Panc1 (cell line): Measurements from ENCODE around the gene ANKRA2. TPM values are rescaled to one million over a fixed set of nuclear protein-coding genes. Genes with fewer than 3 reads are reported as not detected.

Source experiments
- ATAC-seq: fragments of 200-7000 bp; cut with Tn5 transposase; 2 replicates; pipeline ENCODE4 v1.9.1; 2020; ENCODE audit warnings: mild to moderate bottlenecking, moderate library complexity
- BruUV-seq: library from RNA; stranded (reverse); fragments of 400-500 nt; replicated peaks from 2 replicates; lab custom pipeline; 2021; lab: Mats Ljungman, UMichigan
- CTCF ChIA-PET: fragments of 300-600 bp; sonication (Branson Sonifier 250); formaldehyde crosslinking; loops from one replicate; lab custom pipeline; 2022; ENCODE audit warnings: antibody characterized with exemption; lab: Charles Lee
- POLR2A ChIA-PET: fragments of 300-600 bp; sonication (Branson Sonifier 250); formaldehyde crosslinking; loops from one replicate; lab custom pipeline; 2022; ENCODE audit warnings: antibody characterized with exemption; lab: Charles Lee
- DNase-seq: peaks from one replicate; pipeline ENCODE4 v3.0.0-alpha.2; 2010; ENCODE audit warnings: low read depth, low spot score
- H3K27ac ChIP-seq: 2 replicates; pipeline ENCODE4 v1.5.1; 2011; ENCODE audit warnings: mild to moderate bottlenecking, low read length, inconsistent platforms
- H3K27me3 ChIP-seq: fragments of 200-500 bp; sonication (Bioruptor generic); 2 replicates; pipeline ENCODE4 v1.6.0; 2014; ENCODE audit warnings: low read length, inconsistent platforms; ENCODE audit not compliant: control insufficient read depth, insufficient read depth
- H3K36me3 ChIP-seq: fragments of 200-500 bp; sonication (Bioruptor generic); 2 replicates; pipeline ENCODE4 v1.5.1; 2014; ENCODE audit warnings: inconsistent platforms, mild to moderate bottlenecking, low read length, moderate library complexity; ENCODE audit not compliant: control insufficient read depth, insufficient read depth
- H3K4me1 ChIP-seq: 2 replicates; pipeline ENCODE4 v1.5.1; 2011; ENCODE audit warnings: inconsistent platforms, mild to moderate bottlenecking, low read length, moderate library complexity; ENCODE audit not compliant: control insufficient read depth, insufficient read depth
- H3K4me3 ChIP-seq, 2 experiments: 2 replicates each; pipeline ENCODE4 v1.5.1; 2011 to 2012; ENCODE audit warnings: low read depth in 2 of 2, low read length in 2 of 2, mild to moderate bottlenecking in 2 of 2, inconsistent platforms in 1 of 2, moderate library complexity in 1 of 2
- H3K9me3 ChIP-seq: fragments of 200-500 bp; sonication (Bioruptor generic); 2 replicates; pipeline ENCODE4 v1.5.1; 2014; ENCODE audit warnings: low read depth, mild to moderate bottlenecking, inconsistent platforms, low read length, moderate library complexity; ENCODE audit not compliant: control insufficient read depth, insufficient read depth
- POLR2AphosphoS5 ChIP-seq: IDR thresholded peaks from 2 replicates; pipeline ENCODE4 v1.6.1; 2012; ENCODE audit warnings: mild to moderate bottlenecking, low read depth, low read length, moderate library complexity
- REST ChIP-seq, 2 experiments: IDR thresholded peaks; 2 replicates each; pipeline ENCODE4 v1.6.1; 2011 to 2012; ENCODE audit warnings: low read depth in 2 of 2, control low read depth in 1 of 2, low read length in 1 of 2, mild to moderate bottlenecking in 1 of 2, moderate library complexity in 1 of 2; ENCODE audit not compliant: insufficient read depth in 1 of 2
- SIN3A ChIP-seq: IDR thresholded peaks from 2 replicates; pipeline ENCODE4 v1.6.1; 2012; ENCODE audit warnings: low read depth, mild to moderate bottlenecking, low read length, moderate library complexity, borderline replicate concordance; ENCODE audit not compliant: insufficient read depth
- TCF7L2 ChIP-seq: IDR thresholded peaks from 2 replicates; pipeline ENCODE4 v1.6.1; 2011; ENCODE audit warnings: mild to moderate bottlenecking, low read depth, low read length, inconsistent platforms
- in situ Hi-C: cut with HindIII; loops from 2 replicates; pipeline ENCODE4 v1.10.0; 2016; ENCODE audit warnings: low sequenced_read_pairs, low pct_unique_long_range_greater_than_20kb
- intact Hi-C: fragments of 100-400 bp; cut with micrococcal nuclease; formaldehyde crosslinking; loops from one replicate; pipeline ENCODE4 v1.10.0; 2022; ENCODE audit not compliant: unreplicated experiment
- total RNA-seq: library from RNA; stranded (reverse); gene quantifications from one replicate; pipeline ENCODE4 v1.2.1, GENCODE V29; 2021; ENCODE audit not compliant: unreplicated experiment
- TF ChIP-seq, protein P1 (sequence below): fragments of 450-650 bp; IDR thresholded peaks from 2 replicates; pipeline ENCODE4 v1.5.1; 2017; ENCODE audit warnings: mild to moderate bottlenecking

The ANKRA2 gene
- total RNA-seq, 1 experiment from 2014 or later = 6.7 TPM

GRCh38 chr5:73564018-73564417 lies 1.4 kb downstream of the ANKRA2 start:
- ChIA-PET CTCF (interaction anchor here (0.7 kb wide), 1 partner anchor 75 kb away, joined by 4 read pairs; no protein-coding TSS in a partner anchor), POLR2A (interaction anchor here (0.6 to 0.7 kb wide), 2 partner anchors 67 to 120 kb away, joined by 3 to 11 read pairs; no protein-coding TSS in a partner anchor)
- no peaks in the 10 kb centered on the region for H3K27me3 ChIP-seq
- peaks cover under 1% of the 10 kb centered on the region; the same call in 1 of the 2 replicates for H3K36me3 ChIP-seq
- ATAC-seq (no peak), DNase-seq (no peak)
- TF ChIP-seq SIN3A = no peak
- TF ChIP-seq POLR2AphosphoS5 = no peak
- no peak for TF ChIP-seq TCF7L2
- TF ChIP-seq, protein P1, sequence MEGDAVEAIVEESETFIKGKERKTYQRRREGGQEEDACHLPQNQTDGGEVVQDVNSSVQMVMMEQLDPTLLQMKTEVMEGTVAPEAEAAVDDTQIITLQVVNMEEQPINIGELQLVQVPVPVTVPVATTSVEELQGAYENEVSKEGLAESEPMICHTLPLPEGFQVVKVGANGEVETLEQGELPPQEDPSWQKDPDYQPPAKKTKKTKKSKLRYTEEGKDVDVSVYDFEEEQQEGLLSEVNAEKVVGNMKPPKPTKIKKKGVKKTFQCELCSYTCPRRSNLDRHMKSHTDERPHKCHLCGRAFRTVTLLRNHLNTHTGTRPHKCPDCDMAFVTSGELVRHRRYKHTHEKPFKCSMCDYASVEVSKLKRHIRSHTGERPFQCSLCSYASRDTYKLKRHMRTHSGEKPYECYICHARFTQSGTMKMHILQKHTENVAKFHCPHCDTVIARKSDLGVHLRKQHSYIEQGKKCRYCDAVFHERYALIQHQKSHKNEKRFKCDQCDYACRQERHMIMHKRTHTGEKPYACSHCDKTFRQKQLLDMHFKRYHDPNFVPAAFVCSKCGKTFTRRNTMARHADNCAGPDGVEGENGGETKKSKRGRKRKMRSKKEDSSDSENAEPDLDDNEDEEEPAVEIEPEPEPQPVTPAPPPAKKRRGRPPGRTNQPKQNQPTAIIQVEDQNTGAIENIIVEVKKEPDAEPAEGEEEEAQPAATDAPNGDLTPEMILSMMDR = no peak
- TF ChIP-seq REST (IDR thresholded peaks at IDR 0.05; ENCODE audit: insufficient read depth in 1 of 2, low read depth in 2 of 2, low read length in 1 of 2) = no peak
- TSS peak; percentile 76 for BruUV-seq
- H3K4me3 ChIP-seq = peak overlapping the region; percentile 98 to 100
- H3K27ac ChIP-seq = peak overlapping the region; percentile 99
- no peaks in the 10 kb centered on the region for H3K9me3 ChIP-seq
- intact Hi-C loops = no loop called here
- peaks cover 19% of the 10 kb centered on the region; the same call in 1 of the 2 replicates for H3K4me1 ChIP-seq
- in situ Hi-C loops = no loop called here

DNA sequence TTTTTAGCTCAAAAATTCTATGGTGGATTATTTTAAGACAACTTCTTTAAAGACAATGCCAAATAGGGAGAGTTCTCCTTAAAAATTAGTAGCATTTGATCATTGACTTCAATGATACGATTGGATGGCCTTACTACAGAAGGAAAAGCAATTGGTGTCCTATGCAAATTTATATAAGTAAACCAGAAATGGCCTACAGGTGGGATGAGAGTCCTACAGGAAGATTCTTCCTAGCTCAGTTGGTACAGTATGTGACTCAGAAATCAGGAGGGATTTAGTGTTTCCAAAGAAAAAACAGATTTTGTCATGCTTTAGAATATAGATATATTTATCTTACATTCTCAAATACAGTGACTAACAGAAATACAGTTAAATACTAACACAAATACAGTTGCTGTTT lies 6.5 kb downstream of the ANKRA2 start:
- Histone ChIP-seq H3K36me3 (no peaks in the 10 kb centered on the region), H3K27ac (no peak overlapping the region), H3K4me3 (no peak overlapping the region), H3K9me3 (no peaks in the 10 kb centered on the region), H3K27me3 (no peaks in the 10 kb centered on the region), H3K4me1 (peaks cover 2% of the 10 kb centered on the region; the same call in 1 of the 2 replicates)
- peak; percentile 86 for ATAC-seq
- in situ Hi-C loops (no loop called here), intact Hi-C loops (no loop called here)
- CTCF ChIA-PET = interaction anchor here (1.3 kb wide), 1 partner anchor 39 kb away, joined by 6 read pairs; no protein-coding TSS in a partner anchor
- TF ChIP-seq, protein P1 = peak; percentile 30; the same call in 1 of the 2 replicates
- TF ChIP-seq POLR2AphosphoS5 (no peak), REST (IDR thresholded peaks at IDR 0.05; ENCODE audit: insufficient read depth in 1 of 2, low read depth in 2 of 2, low read length in 1 of 2) (no peak)
- DNase-seq = no peak
- POLR2A ChIA-PET = interaction anchor here (0.5 kb wide), 1 partner anchor 15 kb away, joined by 4 read pairs; no protein-coding TSS in a partner anchor
- no TSS peak for BruUV-seq
